ENCODE measurements around the gene ZFAND6.
"Not testable (repeated sequence)": the region's sequence is repeated elsewhere in the genome, so short reads cannot be mapped to it uniquely, and the experiment has no call there.

The ZFAND6 gene

DNA sequence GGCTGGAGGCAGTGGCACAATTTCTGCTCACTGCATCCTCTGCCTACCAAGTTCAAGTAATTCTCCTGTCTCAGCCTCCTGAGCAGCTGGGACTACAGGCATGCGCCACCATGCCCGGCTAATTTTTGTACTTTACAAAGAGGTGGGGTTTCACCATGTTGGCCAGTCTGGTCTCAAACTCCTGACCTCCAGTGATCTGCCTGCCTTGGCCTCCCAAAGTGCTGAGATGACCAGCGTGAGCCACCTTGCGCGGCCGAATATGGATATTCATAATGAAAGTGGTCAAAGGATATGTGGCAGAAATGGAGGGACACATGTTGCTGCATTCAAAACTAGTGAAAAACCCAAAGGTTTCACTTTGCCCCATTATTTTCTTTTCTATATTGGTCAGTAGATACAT, 40.2 kb downstream of the ZFAND6 start:
- not testable (repeated sequence) for DNase-seq

GRCh38 chr15:80100247-80100646, 40.8 kb downstream of the ZFAND6 start:
- no peak for DNase-seq

DNA sequence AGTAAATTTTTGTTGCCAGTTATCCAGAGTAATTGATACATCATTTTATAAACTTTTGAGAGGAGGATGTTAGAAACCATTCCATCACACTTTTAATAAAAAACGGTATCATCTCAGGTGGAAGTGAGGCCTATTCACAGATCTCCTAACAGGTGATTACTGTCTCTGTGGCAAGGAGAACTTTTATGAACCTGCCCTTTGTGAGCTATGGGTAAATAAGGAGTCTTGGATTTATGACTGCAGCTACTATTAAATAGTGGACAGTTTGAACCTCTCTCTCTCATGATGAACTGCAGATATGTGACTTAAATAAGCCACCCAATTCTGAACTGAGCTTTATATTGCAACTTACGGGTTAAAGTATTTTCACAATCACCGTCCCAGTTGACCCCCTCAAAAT, 45.7 kb downstream of the ZFAND6 start:
- DNase-seq: no peak

DNA sequence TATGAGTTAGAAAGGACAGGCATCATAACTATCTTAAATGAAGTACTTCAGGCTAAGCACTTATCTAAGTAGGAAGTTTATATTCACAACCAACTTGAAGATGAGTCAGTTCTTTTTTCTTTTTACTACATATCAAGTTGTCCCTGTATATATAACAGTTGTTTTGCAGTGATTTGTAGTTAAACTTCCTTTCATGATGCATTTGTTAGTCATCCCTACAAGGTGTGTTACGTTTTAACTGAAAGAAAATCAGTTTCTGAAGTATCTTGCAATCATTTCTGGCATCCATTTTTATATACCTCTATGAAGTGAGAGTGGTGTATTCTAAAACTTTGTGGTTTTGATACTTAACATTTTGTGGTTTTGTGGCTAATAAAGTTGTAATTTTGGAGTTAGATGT, 46.1 kb downstream of the ZFAND6 start:
- DNase-seq: peak; percentile 84

DNA sequence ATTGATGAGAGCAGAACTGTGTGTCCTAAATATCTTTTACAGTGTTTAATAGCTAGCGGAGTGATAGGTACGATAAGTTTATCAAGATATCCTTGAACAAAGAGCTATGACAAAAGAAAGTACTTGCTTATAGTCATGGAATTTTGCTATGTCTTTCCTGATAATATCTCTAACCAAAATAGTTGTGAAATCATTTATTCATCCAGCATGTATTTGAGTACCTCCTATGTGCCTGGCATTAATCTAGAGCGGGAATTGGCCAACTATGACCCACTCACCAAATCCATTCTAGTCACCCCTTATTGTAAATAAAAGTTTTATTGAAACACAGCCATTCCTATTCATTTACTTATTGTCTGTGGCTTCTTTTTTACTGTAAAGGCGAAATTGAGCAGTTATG, 46.6 kb downstream of the ZFAND6 start:
- DNase-seq: peak; percentile 65

- no peak for DNase-seq
These were observed 47.7 kb downstream of the ZFAND6 start for GRCh38 chr15:80107204-80107603.

- DNase-seq: no peak
These were observed 48.3 kb downstream of the ZFAND6 start for GRCh38 chr15:80107774-80108173.

- no peak for DNase-seq
These were observed 49.9 kb downstream of the ZFAND6 start for GRCh38 chr15:80109388-80109787.

DNA sequence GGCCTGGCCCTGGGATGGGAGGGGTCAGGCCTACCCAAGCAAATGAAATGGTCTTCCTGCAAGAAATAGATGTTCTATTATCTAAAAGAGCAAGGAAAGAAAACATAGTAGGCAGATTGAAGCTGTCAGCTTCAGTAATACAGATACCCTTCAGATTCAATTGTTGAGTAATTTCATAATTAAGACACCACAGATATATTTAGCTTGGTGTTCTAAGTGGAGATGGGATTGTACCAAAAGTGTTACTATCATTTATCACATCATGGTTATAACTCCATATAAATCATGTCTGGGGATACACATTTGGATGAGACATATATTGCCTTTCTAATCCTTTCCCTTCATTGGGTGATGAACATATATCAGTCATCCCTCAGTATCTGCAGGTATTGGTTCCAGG, 51.4 kb downstream of the ZFAND6 start:
- no peak for DNase-seq

- no peak for DNase-seq
These were observed 54.6 kb downstream of the ZFAND6 start for GRCh38 chr15:80114114-80114513.

- DNase-seq: no peak
These were observed 55.5 kb downstream of the ZFAND6 start for GRCh38 chr15:80115021-80115420.

GRCh38 chr15:80118956-80119355, 59.5 kb downstream of the ZFAND6 start:
- DNase-seq: no peak

DNA sequence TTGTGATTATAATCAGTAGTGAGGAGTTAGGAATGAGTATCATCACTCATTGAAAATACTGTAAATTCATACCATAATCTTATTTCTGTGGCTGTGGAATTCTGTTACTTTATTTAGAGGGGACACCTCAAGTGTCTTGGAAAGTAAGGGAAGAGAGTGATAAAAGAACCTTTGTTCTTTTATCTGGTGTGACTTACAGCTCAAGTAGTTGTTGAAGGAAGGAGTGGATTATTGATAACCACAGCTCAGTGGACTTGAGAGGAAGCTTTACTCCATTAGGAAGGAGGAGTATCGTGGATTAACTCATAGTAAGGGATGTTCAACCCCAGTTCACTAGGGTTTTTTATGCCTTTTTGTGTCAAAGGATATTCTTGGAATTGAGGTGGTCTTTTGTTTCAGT, 61.2 kb downstream of the ZFAND6 start:
- no peak for DNase-seq

DNA sequence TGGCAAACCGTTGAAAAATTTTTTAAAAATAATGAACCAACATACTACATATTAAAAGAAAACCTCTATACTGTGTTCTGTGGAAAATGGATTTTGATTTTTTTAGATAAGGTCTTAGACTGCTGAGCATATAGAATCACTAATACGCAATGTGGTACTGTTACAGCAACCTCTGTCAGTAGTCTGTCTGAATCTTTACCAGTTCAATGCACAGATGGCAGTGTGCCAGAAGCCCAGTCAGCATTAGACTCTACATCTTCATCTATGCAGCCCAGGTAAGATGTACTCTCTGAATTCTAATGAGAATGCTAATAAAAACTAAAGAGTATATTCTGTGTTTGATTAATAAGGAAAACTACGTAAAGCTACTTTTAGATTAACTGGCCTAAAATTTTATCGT, 62.1 kb downstream of the ZFAND6 start:
- peak; percentile 14 for DNase-seq

DNA sequence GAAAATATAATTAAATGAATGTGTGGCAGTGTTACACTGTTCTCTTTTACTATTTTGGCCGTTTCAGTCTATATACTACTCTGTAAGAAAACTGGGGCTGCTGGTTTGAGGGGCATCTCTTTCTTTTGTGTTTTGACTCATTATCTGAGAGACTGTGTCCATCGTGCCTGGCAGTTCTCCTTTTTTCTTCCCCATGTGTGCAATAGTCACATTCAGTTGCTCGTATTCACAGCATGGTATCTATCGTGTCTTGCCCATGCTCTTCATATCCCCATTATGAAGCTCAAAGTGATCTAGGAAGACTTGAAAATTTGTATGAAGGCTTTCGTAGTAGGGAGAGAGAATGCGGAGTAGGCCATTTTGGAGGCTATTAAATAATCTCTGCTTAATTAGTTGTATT, 63.6 kb downstream of the ZFAND6 start:
- no peak for DNase-seq

- not testable (repeated sequence) for DNase-seq
These were observed 67.8 kb downstream of the ZFAND6 start for GRCh38 chr15:80127253-80127652.

GRCh38 chr15:80127911-80128310, 68.4 kb downstream of the ZFAND6 start:
- DNase-seq: no peak

DNA sequence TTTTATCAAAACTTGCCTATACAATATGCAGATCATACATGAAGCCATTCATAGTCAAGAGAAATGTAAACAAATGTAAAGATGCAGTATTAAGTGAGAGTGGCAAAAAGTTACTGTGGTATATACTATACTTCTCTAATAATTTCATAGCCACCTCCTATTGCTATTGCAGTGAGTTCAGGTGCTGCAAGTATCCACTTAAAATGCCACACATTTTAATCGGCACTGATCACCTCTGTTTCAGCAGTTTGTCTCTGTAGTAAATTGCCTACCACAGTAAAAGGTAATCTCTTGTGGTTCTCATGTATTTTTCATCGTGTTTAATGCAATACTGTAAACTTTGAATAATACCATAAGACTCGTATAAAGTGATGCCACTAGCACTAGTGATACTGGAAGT, 72.9 kb downstream of the ZFAND6 start:
- DNase-seq: no peak

DNA sequence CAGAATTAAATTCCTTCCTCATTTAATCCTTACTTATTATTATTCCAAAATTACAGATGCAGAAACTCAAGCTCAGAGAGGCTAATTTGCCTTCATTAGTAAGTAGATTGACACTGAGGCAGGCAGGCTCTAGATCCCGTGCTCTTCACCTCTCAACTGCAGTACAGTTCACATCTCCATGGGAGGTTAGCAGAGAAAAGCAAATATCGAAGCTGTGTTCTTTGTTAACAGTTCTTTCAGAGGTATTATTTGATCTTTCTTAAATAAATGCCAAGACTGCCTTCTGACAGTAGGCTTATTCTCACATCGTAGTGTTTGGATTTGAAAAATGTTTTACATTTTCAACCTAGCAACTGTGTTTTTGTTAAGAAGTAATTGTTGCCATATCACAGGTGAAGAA, 77.4 kb downstream of the ZFAND6 start:
- DNase-seq: no peak

DNA sequence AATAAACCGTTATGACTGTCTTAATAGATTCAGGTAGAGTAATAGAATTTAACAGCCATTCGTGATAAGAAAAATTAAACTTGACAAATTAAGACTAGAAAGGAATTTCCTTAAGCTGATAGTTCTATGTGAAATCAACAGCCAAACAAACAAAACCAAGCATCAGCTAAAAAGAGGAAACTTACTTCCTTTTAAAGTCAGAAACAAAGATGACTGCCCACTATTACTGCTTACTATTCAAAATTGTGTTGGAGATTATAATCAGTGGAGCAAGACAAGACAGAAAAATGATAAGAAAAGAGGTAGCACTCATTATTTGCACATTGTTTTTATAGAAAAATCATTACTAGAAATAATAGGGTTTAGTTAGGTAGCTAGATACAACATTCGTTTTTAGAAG, 79.5 kb downstream of the ZFAND6 start:
- no peak for DNase-seq

DNA sequence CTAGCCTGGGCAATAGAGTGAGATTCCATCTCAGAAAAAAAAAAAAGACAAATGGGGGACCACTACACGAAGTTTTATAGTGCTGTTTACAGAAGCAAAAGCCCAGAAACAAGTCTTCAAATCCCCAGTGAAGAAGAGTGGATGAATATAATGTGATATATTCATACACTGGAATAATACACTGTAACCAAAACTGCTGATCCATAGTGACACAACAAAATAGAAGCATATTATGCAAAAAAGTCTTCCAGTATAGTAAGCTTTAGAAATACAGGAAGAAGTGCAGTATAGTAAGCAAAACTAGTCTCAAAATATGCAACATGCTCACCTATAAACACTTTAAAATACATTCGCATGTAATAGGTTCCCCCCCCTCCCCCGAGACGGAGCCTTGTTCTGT, 81.4 kb downstream of the ZFAND6 start:
- no peak for DNase-seq

GRCh38 chr15:80141916-80142598, 82.6 kb downstream of the ZFAND6 start:
- DNase-seq: no peak

DNA sequence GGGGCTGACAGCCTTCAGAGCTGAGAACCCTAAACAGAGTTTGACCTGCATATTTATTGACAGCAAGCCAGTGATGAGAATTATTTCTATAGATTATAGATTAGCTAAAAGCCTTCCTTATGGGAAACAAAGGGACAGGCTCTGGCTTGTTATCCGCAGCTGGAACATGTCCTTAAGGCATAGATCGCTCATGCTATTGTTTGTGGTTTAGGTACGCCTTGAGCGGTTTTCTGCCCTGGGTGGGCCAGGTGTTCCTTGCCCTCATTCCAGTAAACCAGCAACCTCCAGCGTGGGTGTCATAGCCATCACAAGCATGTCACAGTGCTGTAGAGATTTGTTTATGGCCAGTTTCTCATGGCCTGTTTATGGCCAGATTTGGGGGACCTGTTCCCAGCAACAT, 83.2 kb downstream of the ZFAND6 start:
- DNase-seq: no peak

GRCh38 chr15:80151148-80151547, 91.7 kb downstream of the ZFAND6 start:
- DNase-seq: no peak

DNA sequence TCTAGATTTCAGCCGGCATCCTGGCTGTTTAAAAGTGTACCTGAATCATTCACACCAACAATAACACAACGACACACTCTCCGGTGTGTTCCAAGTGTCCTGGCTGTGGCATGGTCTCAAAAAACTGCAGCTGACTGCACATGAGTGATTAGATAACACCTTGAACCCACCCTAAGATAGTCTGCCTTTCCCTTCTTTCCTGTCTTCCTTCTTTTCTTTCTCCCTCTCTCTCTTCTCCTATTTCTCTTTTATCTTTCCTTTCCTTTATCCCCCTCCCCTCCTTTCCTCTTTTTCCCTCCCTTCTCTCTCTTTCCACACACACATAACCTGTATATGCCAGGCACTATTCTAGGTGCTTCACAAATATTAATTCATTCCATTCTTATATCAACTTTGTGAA, 92.1 kb downstream of the ZFAND6 start:
- no peak for DNase-seq
